Neural progenitor cell (in vitro differentiated cells): Measurements from ENCODE around the gene PLCL1.

Experiments used
- CTCF ChIP-seq: fragments of 200-600 bp; sonication (generic); IDR thresholded peaks from 2 replicates; pipeline ENCODE4 v1.5.1; 2017; ENCODE audit warnings: antibody characterized with exemption, mild to moderate bottlenecking
- EZH2 ChIP-seq: fragments of 200-600 bp; sonication (generic); IDR thresholded peaks from 2 replicates; pipeline ENCODE4 v1.6.1; 2017; ENCODE audit warnings: antibody characterized with exemption, mild to moderate bottlenecking, moderate library complexity
- EZH2phosphoT487 ChIP-seq: fragments of 200-600 bp; sonication (generic); IDR thresholded peaks from 2 replicates; pipeline ENCODE4 v1.6.1; 2017; ENCODE audit warnings: antibody characterized with exemption

- TF ChIP-seq CTCF (no peak), EZH2phosphoT487 (no peak), EZH2 (no peak)
Observed at GRCh38 chr2:197876524-197876923, 72.1 kb downstream of the PLCL1 start.
